Brain microvascular endothelial cell (primary cell): Measurements from ENCODE around the gene S1PR2.

Experiments used
- DNase-seq: peaks from one replicate; pipeline ENCODE4 v3.0.0-alpha.2; 2020
- H3K27ac ChIP-seq: fragments of 250-450 bp; sonication (Bioruptor Pico); 2 replicates; pipeline ENCODE4 v1.5.1; 2020; ENCODE audit warnings: mild to moderate bottlenecking, moderate library complexity
- H3K27me3 ChIP-seq: fragments of 250-450 bp; sonication (Bioruptor Pico); replicated peaks from 2 replicates; pipeline ENCODE4 v1.5.1; 2020; ENCODE audit warnings: mild to moderate bottlenecking
- H3K36me3 ChIP-seq: fragments of 250-450 bp; sonication (Bioruptor Pico); replicated peaks from 2 replicates; pipeline ENCODE4 v1.5.1; 2020; ENCODE audit warnings: mild to moderate bottlenecking
- H3K4me3 ChIP-seq: 2 replicates; pipeline ENCODE4 v1.5.1; 2011; ENCODE audit warnings: low read depth, mild to moderate bottlenecking, control low read depth, low read length, moderate library complexity
- in situ Hi-C: cut with HindIII; loops from 2 replicates; pipeline ENCODE4 v1.10.0; 2017; ENCODE audit warnings: low sequenced_read_pairs, low pct_ligation_motif_present
- TF ChIP-seq, protein P1 (sequence below): IDR thresholded peaks from 2 replicates; pipeline ENCODE4 v1.5.1; 2011; ENCODE audit warnings: low read depth, mild to moderate bottlenecking, moderate library complexity, low read length, control low read depth, inconsistent platforms; ENCODE audit errors: missing control alignments

S1PR2 gene

DNA sequence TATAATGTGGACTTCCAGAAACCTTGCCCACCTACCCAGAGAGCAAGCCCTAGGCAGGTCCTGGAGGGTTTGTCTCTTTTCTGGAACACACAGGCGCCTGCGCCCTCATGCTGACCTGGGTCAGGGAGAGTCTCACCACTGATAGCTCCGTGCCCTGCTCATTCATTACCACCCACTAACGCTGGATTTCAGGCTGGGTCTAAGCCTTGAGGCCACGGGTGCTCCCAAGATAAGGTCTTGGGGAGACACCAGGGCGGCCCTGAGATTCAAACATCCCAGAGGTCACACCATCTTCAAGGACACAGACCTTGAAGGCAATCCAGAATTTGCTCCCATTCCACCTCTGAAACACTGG lies 5.1 kb downstream of the S1PR2 start:
- Histone ChIP-seq H3K4me3 (no peak overlapping the region), H3K27ac (no peak overlapping the region), H3K27me3 (no peaks in the 10 kb centered on the region), H3K36me3 (peaks cover 6% of the 10 kb centered on the region)
- in situ Hi-C loops = no loop called here
- TF ChIP-seq, protein P1, sequence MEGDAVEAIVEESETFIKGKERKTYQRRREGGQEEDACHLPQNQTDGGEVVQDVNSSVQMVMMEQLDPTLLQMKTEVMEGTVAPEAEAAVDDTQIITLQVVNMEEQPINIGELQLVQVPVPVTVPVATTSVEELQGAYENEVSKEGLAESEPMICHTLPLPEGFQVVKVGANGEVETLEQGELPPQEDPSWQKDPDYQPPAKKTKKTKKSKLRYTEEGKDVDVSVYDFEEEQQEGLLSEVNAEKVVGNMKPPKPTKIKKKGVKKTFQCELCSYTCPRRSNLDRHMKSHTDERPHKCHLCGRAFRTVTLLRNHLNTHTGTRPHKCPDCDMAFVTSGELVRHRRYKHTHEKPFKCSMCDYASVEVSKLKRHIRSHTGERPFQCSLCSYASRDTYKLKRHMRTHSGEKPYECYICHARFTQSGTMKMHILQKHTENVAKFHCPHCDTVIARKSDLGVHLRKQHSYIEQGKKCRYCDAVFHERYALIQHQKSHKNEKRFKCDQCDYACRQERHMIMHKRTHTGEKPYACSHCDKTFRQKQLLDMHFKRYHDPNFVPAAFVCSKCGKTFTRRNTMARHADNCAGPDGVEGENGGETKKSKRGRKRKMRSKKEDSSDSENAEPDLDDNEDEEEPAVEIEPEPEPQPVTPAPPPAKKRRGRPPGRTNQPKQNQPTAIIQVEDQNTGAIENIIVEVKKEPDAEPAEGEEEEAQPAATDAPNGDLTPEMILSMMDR = no peak
- DNase-seq = no peak

DNA sequence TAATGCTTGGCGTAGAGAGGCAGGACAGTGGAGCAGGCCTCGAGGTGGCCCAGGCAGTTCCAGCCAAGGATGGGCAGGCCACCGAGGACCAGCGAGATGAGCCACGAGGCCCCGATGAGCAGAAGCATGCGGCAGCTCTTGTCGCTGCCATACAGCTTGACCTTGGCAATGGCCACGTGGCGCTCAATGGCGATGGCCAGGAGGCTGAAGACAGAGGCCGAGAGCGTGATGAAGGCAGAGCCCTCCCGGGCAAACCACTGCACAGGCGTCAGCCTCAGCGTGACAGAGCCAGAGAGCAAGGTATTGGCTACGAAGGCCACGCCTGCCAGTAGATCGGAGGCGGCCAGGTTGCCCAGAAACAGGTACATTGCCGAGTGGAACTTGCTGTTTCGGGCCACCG lies 6.8 kb downstream of the S1PR2 start:
- Histone ChIP-seq H3K27me3 (no peaks in the 10 kb centered on the region), H3K27ac (no peak overlapping the region), H3K4me3 (no peak overlapping the region), H3K36me3 (peaks cover 6% of the 10 kb centered on the region)
- in situ Hi-C loops = no loop called here
- no peak for DNase-seq
- TF ChIP-seq, protein P1 = no peak

DNA sequence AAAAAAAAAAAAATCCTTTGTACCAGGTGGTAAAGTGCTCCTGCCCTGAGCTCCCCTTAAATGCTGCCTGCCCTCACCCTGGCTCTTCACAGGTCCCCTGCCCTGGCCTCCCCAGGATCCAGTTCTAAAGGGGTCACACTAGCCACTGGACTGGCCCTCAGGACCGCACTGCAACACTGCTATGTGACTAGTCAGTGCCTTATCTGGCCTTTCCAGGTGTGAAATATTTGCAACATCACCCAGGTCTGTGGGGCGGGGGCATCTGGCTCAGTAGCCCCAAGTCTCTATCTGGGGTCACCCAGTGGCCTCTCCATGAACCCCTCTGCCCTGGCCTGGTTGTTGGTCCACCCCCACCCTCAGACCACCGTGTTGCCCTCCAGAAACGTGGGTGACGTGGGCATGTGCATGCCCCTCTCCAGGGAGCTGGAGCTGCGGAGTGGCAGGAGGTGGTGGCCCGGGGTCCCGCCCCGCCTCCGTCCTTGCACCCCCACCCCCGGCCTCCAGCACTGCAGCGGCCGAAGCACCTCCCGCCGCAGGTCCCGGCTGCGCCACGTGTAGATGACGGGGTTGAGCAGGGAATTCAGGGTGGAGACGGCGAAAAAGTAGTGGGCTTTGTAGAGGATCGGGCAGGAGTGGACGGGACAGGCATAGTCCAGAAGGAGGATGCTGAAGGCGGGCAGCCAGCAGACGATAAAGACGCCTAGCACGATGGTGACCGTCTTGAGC lies 7.5 kb downstream of the S1PR2 start:
- no peak for DNase-seq
- TF ChIP-seq, protein P1 = no peak

DNA sequence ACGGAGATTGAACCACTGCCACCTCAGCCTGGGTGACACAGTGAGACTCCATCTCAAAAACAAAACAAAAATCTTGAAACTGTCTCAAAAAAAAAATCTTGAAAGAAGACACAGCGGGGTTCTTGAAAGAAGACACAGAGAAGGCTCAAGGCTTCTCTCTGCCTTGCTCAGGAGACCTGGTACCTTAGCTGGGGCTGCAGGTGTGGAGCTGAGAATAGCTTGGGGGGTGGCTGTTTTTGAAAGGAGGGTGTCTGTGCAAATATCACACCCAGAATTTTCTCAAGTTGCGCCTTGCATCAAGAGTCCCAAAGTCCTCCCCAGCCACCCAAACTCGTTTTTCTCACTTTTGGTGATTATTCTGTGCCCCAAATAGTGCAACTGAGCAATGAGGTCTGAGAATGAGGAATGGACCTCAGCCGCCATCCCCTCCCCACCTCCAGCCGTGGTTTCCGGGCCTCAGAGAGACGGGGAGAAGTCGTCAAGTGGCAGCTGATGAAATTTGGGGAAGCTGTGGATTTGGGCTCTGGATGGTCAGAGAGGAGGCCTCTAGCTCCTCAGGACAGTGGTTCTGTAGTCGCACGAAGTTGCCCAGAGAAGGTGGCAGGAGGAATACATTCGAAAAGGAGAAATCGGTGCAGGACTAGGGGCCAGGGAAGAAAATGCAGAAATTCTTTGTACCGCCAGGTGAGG lies 8.8 kb downstream of the S1PR2 start:
- Histone ChIP-seq H3K36me3 (peaks cover 6% of the 10 kb centered on the region), H3K4me3 (no peak overlapping the region), H3K27me3 (no peaks in the 10 kb centered on the region), H3K27ac (no peak overlapping the region)
- no peak for DNase-seq
- in situ Hi-C loops = no loop called here
- TF ChIP-seq, protein P1 = no peak

More for the DNA sequence above, 7.5 kb downstream of the S1PR2 start:
- Histone ChIP-seq H3K27ac (no peak overlapping the region), H3K4me3 (no peak overlapping the region), H3K27me3 (no peaks in the 10 kb centered on the region), H3K36me3 (peaks cover 6% of the 10 kb centered on the region)
- in situ Hi-C loops = no loop called here

DNA sequence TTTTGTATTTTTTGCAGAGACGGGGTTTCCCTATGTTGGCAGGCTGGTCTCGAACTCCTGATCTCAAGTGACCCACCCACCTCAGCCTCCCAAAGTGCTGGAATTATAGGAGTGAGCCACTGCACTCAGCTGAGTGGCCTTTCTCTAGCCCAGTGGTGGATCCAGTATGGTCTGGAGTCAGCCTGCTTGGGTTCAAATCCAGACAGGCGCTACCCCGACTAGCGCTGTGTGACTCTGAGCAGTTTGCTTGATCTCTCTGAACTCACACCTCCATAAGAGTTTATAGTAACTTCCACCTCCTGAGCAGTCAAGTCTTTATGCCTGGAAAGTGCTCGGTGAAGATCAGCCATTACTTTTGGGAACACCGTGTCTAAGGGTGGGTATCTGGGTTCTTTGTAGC lies 10.4 kb downstream of the S1PR2 start:
- H3K27me3 ChIP-seq = no peaks in the 10 kb centered on the region
- no peak overlapping the region for H3K4me3 ChIP-seq
- peaks cover 6% of the 10 kb centered on the region for H3K36me3 ChIP-seq
- no peak for DNase-seq
- H3K27ac ChIP-seq = no peak overlapping the region
- TF ChIP-seq, protein P1 = no peak
- in situ Hi-C loops = no loop called here
